HG03025 (cell line): ENCODE measurements around the gene RAP1A.
A peak's percentile ranks its signal among the peaks of the same experiment; 100 is the strongest.
"Not testable (repeated sequence)": the region's sequence is repeated elsewhere in the genome, so short reads cannot be mapped to it uniquely, and the experiment has no call there.

Experiments used
- ATAC-seq: cut with Tn5 transposase; IDR thresholded peaks from one replicate; pipeline ENCODE4 v1.9.1; 2021; ENCODE audit warnings: mild to moderate bottlenecking, moderate library complexity; ENCODE audit not compliant: unreplicated experiment, low FRiP score

Gene RAP1A

DNA sequence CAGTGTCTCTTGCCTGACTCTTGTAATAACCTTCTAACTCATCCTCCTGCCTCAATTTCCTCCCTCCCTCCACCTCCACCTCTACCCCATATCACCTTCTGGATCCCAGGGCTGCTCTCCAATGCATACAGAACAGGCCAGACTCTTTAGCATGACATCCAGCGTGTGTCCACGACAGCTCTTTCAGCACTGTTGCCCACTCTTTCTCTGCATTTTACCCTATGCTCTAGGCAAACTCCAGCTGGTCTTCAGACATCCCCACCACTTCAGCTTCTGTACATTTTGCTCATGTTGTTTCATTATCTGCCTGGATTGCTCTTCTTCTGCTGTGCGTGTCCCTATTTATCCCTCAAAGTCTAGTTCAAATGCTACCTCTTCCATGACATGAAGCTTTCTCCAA is 114.8 kb downstream of the RAP1A start:
- no peak for ATAC-seq

GRCh38 chr1:111734856-111735255 is 115.3 kb downstream of the RAP1A start:
- no peak for ATAC-seq

DNA sequence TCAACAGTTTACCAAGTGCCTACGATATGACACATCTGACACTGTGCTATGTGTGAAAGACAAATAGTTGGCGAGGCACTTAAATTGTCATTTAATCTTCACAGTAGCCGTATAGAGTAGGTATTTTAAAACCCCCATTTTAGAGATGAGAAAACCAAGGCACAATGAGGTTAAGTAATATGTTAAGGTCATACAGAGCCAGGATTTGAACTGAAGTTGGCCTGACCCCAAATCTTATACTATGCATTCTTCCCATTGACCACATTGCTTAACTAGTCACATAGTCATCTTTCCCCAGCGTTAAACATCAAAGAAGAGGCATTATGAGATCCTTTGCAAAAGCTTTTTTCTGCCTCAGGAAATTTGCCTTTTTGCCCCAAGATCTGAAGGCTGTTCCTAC is 115.7 kb downstream of the RAP1A start:
- ATAC-seq: no peak

DNA sequence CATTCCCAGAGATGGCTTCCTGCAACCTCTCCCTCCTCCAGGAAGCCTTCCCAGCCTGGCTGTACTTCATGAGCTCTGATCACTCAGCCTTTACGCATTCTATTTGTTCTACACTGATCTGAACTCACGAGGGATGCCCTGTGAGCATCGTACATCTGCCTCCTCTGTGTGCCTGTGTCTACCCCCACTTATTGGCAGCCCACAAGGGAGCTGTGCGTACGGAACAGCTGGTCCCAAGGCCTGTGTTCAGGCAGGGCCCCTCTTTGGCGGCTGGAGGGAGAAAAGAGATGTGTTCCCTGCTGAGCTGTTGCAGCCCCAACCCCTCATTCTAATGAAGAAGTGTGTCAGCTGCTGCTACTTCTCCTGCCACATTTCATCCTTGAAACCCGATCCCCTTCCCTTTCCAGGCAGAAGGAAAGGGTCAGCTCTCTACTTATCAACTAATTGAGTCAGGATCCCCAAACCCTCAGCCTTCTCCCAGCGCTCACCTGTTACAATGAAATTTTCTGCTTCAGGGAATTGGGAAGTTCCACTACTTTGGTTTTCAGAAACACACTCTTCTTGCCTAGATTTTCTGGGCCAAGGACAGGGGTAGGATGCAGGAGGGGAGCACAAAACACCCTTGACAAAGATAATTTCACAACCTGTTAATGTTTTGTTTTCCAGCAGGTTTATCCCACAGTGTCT is 116.4 kb downstream of the RAP1A start:
- ATAC-seq: no peak

DNA sequence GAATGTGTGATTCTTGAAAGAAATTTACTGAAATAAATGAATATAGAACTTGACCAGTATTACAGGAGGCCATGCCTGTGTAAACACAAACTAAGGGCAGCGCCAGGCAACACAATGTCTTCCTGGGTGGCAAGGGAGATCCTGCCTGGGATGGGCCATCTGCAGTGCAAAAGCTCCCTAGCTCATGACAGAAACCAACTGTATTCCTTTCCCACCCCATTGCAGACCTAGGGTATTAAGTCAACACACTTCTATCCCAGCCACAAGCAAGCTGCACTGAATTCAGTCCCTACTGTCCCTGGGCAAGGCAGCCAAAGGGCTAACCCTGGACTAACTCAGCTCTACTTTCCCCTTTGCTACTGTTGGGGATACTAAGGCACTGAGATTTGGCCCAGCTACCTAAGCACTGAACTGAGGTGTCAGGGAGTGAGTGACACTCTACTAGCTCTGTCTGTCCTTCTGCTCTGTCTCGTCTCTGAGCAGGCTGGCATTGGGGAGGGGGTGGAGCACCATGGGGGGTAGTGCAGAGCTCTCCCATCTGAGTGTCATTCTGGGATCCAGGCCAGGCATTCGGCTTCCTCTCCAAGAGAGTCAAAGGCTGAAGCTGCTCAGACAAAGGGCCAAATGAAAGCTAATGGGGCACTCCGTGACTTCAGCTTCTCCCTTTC is 117.1 kb downstream of the RAP1A start:
- ATAC-seq: no peak

- ATAC-seq: no peak
These were observed 117.9 kb downstream of the RAP1A start for GRCh38 chr1:111737216-111738132.

DNA sequence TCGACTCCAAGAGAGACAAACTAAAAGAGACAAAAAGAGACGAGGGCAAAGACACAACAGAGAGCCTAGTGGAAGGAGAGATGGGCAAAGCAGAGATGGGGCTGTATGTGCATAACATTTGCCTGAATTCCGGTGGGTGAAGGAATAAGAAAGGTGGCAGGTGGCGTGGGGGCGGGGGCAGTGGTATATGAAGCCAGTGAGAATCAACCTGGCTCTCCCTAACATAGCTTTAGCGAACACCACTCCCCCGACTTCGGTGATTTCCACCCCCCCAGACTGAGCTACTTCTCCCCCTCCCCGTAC is 118.5 kb downstream of the RAP1A start:
- ATAC-seq: no peak

DNA sequence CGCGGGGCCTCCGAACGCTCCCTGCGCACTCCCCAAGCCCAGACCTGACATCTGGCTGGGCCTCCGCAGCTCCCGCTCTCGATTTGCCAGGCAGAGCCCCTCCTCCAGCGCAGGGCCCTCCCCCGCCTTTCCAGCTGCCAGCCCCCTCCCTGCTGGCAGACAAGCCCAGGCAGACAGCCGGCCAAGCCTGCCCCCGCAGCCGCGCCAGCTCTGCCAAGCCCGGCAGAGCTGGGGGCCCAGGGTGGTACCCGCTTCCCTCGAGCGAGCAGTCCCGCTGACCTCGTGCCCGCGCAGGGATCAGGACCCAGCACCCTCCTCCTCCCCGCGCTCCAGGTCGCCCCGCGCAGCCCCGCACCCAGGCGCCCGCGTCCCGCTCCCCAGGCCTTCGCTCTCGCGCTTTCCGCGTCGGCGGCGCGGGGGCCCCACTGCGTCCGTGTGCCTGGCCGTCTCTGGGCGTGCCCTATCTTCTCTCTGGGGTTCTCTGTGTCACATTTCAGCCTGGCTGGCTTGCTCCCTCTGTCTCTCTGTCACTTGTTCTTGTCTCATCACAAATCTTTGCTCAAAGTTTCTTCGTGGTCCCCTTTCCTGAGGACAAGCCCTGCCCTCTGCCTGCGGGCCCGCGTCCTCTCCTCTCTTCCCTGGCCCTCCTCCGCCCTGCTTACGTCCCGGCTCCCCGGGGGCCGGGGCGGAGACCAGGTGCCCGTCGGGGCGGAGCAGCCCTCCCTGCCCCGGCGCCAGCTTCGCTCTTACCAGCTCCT is 119.0 kb downstream of the RAP1A start:
- ATAC-seq: peak; percentile 43

DNA sequence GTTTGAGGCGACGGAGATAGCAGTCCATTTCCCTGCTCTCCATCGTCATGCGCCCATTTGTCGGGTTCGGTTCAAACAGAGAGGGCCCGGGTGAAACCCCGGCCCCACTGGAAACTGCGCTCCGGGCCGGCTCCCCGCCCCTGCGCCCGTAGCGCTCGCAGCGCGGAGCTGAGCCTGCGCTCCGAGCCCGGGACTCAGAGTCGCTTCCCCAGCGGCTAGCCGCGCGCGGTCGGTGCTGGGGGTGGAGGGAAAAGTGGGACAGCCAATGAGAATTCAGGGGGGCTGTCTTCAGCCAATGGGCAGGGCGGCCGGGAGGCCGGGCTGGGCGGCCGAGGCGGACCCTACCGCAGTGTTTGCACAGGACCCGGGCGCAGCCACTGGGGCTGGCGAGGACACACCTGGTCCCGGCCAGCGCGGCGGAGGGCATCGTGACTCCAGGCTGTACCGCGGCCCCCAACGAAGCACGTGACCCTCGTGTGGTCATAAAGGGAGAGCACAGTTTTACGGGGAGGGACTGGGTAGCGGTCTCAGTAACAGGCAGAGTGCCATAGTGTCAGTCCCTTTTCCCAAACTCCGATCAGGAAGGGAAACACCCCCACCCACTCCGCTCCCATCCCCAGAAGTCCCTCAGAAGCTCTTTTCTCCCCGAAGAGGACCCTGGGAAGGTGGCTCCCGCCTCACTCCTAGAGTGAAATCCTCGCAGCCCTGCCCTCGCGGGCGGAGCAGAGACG is 119.8 kb downstream of the RAP1A start, which contains the start of gene INKA2:
Gene INKA2, minus strand, starts transcription at position 202 of the 731 bp plus-strand sequence. Its CDS starts 153 bp downstream, at position 49.
- ATAC-seq: peak; percentile 83

DNA sequence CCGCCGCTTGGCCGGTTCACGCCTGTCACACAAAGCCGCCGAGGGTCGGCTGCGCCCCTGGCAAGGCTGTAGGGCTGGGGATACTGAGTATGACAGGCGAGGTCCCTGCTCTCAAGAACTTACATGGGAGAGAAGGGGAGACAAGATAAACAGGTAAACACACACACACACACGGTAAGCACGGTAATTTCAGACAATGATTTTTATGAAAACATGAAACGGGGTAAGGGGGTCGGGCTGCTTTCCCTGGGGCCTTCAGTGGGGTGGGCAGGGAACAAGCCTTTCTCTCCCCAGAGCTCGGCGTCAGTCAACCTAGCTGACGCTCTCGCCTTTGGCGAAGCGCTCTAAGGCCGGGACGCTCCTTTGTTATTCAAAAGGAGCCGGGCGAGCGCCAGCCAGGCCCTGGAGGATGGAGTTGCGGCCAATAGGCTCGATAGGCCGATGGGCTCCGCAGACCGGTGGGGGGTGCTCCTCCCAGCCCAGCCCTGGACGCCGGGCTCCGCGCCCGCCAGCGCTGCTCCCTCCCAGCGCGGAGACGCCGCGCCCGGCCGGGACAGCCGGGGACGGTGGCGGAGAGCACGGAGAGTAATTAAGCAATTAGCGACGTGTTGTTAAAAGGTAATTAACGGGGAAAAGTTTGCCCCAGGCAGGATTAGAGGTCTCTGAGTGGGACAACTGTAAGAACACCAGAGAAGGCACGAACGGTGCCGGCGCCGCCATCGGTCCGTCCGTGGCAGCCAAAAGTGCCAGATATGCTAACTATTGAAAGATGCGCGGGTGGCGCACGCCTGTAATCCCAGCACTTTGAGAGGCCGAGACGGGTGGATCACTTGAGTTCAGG is 120.6 kb downstream of the RAP1A start:
- ATAC-seq: no peak

DNA sequence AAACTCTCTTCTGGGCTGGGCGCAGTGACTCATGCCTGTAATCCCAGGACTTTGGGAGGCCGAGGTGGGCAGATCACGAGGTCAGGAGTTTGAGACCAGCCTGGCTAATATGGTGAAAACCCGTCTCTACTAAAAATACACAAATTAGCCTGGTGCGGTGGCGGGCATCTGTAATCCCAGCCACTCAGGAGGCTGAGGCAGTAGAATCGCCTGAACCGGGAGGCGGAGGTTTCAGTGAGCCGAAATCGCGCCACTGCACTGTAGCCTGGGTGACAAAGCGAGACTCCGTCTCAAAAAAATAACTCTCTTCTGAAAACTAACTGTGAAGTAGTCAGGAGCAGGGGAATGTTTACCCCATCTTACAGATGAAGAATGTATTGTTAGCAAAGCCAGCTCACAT is 122.7 kb downstream of the RAP1A start:
- ATAC-seq: not testable (repeated sequence)

DNA sequence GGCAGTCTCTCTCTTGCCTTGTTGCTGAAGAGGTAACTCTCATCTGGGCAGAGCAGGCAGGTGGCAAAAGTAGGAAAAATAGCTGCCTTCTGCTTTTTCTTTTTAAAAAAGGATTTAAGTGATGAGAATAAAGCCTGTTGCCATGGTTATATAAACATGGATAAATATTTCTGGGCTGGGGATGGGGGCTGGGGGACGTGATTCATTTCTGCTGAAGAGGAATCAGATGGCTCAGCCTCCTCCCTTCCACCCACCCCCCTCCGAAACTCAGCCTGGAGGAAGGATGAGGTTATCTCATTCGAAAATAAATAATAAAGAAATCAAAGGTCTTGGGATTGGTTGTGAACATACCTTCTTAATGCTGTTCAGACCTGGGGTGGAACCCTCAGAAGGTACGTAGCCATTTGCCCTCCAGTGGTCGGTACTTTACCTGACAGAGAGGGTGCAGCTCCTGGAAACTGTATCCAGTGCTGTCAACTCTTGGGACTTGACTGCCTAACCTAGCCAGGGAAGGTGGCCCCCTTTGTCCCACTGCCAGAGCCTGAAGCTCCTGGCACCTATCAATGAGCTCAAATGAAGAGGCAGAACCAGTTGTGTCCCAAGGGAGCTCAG is 123.5 kb downstream of the RAP1A start:
- no peak for ATAC-seq

GRCh38 chr1:111743679-111744101 is 124.1 kb downstream of the RAP1A start:
- no peak for ATAC-seq

DNA sequence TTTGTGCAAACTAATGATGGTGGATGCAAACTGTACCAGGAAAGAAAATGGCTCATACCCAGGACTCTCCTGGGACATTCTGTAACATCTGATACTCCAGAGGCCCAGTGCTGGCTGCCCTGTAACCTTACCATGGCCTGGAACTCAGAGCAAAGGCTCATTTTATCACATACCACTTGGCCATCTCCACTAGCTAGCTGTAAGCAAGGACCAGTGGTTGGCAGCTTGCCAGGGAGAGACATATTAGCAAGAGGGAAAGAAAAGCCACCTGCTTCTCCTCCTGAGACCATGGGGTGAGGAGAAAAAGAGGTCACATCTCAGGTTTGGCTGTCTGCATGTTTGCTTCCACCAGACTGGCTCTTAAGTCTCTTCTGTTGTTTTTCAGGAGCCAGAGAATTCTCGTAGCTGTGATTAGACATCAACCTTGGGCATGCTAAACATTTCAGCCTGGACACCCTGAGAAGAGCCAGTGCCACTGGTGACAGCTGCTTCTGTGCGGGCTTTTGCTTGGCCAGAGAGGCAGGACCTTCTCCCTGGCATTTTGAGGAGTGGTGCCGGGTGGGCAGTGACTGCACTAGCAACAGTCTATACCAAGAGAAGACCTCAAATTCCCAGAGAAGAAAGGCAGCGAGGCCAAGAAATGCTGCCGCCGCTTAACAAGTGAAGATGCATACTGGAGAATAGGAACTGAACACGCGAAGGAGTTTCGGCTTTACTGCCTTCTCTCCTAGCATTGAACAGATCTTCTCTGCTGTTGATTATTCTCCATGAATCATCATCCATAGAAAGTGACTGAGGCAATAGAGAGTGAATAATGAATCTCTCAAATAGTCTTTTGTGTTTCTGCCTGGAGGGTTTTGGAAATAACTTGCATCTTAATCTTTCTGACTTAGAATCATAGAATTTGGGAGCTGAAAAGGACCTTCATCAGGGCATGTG is 126.4 kb downstream of the RAP1A start:
- ATAC-seq: no peak

GRCh38 chr1:111746614-111746999 is 127.0 kb downstream of the RAP1A start:
- ATAC-seq: no peak

DNA sequence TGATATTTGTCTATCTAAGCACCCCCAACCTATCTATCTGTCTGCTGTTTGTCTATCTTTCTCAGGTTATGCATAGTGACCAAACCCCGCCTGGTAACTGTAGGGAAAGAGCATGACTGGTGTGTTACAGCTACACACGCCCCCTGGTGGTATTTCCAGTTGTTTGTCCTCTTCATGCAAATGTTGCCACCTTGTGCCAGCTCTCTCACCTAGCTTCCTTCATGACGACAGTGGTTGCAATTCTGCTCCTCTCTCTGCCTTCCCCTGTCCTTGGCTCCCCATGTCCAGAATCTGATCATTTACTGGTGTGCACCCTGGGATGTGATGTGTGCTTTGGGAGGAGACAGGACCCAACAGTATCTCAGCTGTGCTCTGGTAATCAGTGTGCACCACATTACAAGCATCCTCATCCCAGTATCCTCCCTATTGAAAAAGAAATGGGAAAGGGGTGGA is 127.7 kb downstream of the RAP1A start:
- no peak for ATAC-seq

DNA sequence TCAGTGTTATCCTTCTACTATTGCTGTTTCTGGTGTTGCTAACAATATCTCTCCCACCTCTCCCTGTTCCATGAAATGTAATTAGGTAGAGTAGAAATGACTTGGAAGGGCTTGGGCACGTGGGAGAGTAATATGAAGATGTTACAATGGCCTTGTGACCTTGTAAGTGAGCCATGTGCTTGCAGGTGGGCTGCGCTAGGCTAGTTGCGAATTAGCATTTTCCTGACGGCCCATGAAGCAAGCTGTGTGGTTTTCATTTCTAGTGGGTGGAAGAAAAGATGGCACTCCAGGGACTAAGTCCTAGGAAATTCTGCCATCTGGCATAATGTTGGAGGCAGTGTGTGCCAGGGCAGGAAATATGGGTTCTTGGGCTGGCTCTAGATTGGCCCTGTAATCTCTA is 128.4 kb downstream of the RAP1A start:
- ATAC-seq: no peak
